HepG2 (cell line): Measurements from ENCODE around the gene METTL27.

Experiments
- ARHGAP35 ChIP-seq: sonication (generic); formaldehyde crosslinking; IDR thresholded peaks from 2 replicates; pipeline ENCODE4 v1.9.0; 2022; ENCODE audit warnings: mild to moderate bottlenecking, inconsistent platforms, moderate library complexity, missing genetic modification reagents, borderline replicate concordance
- ARNT ChIP-seq: fragments of 450-650 bp; IDR thresholded peaks from 2 replicates; pipeline ENCODE4 v1.6.1; 2017
- FOXK1 ChIP-seq: sonication (generic); formaldehyde crosslinking; IDR thresholded peaks from 2 replicates; pipeline ENCODE4 v1.4.0; 2020; ENCODE audit warnings: low read depth, missing genetic modification reagents, borderline replicate concordance
- PHF20 ChIP-seq: sonication (generic); formaldehyde crosslinking; IDR thresholded peaks from 2 replicates; pipeline ENCODE4 v1.5.0; 2020; ENCODE audit warnings: mild to moderate bottlenecking, missing genetic modification reagents
- ZNF224 ChIP-seq: sonication (generic); formaldehyde crosslinking; IDR thresholded peaks from 2 replicates; pipeline ENCODE4 v1.5.0; 2020; ENCODE audit warnings: mild to moderate bottlenecking, missing genetic modification reagents
- ZNF660 ChIP-seq: sonication (generic); formaldehyde crosslinking; IDR thresholded peaks from 2 replicates; pipeline ENCODE4 v1.5.1; 2020; ENCODE audit warnings: mild to moderate bottlenecking, low read depth, missing genetic modification reagents, borderline replicate concordance
- ZNF766 ChIP-seq: sonication (generic); formaldehyde crosslinking; IDR thresholded peaks from 2 replicates; pipeline ENCODE4 v1.5.0; 2020; ENCODE audit warnings: missing genetic modification reagents, borderline replicate concordance

GRCh38 chr7:73810998-73811360 lies 31.3 kb downstream of the METTL27 start:
- TF ChIP-seq FOXK1 (CRISPR knock-in tag): no peak
- no peak for TF ChIP-seq ARHGAP35 (CRISPR knock-in tag)
- TF ChIP-seq ARNT: no peak
- TF ChIP-seq ZNF660 (CRISPR knock-in tag): no peak
- TF ChIP-seq PHF20: no peak
- no peak for TF ChIP-seq ZNF766 (CRISPR knock-in tag)
- no peak for TF ChIP-seq ZNF224 (CRISPR knock-in tag)
